Activated CD4-positive, alpha-beta T cell treated with anti-CD3 and anti-CD28 coated beads for 24 hours (primary cell): ENCODE data around the gene JAKMIP2.

Source experiments
- DNase-seq, 2 donors: peaks; one replicate each; pipeline ENCODE4 v3.0.0-alpha.2; 2020; ENCODE audit warnings: low read depth in 2 of 2

The JAKMIP2 gene

GRCh38 chr5:147788023-147788422, 5.5 kb upstream of the JAKMIP2 start:
- DNase-seq, result no peak

- no peak for DNase-seq
Measured at GRCh38 chr5:147786142-147786541, 3.6 kb upstream of the JAKMIP2 start.

GRCh38 chr5:147784146-147784987, 1.8 kb upstream of the JAKMIP2 start:
- no peak for DNase-seq

DNA sequence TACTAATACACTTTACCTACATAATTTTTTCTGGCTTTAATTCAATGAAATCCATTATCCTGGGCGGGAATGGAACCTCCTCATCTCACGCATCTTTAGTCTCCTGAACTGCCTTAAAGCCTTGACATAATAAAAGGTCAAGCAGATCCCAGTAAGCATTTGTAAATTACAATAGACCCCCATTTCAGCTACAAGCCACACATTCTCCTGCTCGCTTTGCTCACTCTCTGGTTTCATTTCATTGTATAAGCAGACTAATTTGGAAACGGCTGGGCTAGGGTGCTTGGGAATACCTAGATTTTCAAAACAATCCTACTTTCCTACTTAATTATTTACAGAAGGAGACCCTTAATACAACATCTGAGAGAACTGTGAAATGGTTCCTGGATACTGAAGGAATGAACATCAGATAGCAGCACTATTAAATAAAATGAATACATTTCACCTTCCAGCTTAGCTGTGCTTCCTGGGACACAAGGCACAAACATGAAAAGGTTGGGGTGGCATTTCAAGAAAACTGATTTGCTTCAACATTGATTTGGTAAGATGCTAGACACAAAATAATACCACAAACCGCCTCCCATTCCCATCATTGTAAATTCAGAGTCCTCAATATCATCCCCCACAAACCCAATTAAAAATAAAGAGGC, 1.5 kb downstream of the JAKMIP2 start:
- DNase-seq, result no peak

DNA sequence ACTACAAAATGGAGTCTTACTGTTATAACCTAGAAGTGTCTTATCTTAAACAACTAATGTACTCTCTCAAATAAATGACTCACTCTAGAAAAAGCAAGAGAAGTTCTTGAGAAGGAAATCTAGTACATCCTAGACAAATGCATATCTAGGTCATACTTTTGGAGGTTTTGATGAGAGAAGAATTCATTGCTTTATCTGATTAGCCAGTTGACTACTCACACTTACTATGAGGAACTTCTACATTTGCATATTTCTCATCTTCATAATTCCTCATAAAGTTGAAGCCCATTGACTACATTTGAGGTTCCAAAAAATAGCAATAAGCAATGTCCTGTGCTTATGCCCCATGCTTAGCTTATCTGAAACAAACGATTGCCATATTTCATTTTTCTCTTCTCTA, 2.8 kb downstream of the JAKMIP2 start:
- DNase-seq, result no peak

GRCh38 chr5:147776989-147777388, 5.5 kb downstream of the JAKMIP2 start:
- no peak for DNase-seq

DNA sequence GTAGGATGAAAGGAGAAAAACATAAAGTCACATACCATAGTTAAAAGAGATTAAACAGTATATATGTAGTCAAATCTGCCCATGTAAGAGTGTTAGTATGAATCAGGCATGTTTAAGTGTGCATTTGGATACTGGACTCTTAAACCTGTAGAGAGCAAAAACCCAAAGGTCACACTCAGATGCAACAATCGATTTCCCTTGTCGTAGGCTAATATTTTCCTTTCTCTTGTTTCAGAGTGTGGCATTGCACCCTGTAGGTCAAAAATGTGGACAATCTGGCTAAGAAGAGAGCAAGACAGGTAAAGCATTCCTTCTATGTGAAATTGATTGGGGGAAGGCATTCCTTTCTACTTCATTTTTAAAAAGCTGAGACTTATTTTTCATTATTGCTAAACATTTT, 8.9 kb downstream of the JAKMIP2 start:
- no peak for DNase-seq

GRCh38 chr5:147773139-147773538, 9.4 kb downstream of the JAKMIP2 start:
- DNase-seq, result no peak

DNA sequence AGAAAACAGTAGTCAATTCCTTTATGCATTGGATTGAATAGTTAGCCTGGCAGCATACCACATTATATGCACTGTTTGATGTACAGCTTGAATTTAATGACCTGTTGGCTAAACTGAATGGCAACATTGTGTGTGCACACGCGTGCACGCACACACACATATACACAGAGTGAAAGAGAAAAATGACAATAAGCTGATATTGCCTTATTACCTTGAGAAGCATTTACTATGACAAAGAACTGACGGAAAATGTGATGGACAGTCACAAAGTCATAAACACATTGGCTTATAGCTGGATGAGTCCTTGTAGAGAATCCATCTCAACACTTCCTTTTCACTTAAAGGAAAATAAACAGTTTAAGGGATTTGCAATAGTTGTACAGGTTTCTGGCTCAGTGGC, 15.5 kb downstream of the JAKMIP2 start:
- no peak for DNase-seq

DNA sequence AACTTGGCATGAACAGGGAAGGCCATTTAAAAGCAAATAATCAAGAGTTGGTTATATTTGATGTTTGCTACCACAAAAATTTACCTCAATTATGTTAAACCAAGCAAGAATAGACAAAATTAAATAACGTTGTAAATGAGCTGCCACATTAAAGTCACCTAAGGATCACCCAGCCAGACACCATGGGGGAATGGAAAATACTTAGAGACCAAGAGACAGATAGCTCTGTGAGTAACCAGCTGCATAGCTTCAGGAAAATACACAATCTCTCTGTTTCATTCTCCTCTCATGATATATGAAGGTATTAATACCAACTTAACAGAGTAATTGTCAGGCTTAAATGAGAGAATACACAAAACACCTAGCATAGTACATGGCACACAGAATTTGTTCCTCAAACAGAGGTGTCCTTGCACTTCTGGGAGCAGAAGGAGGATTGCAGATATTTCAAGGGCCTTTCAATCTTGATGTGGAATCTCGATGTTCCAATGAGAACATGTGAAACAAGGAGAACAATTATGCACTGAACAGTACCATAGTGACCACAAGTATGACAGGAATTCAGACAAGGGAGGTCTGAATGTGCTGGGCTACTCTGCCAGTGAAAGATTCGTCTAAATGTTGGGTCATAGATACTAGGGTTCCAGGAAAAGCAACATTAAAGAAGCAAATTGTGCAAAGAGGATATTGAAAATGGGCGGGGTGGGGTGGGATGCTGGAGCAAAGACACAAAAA, 18.6 kb downstream of the JAKMIP2 start:
- no peak for DNase-seq

DNA sequence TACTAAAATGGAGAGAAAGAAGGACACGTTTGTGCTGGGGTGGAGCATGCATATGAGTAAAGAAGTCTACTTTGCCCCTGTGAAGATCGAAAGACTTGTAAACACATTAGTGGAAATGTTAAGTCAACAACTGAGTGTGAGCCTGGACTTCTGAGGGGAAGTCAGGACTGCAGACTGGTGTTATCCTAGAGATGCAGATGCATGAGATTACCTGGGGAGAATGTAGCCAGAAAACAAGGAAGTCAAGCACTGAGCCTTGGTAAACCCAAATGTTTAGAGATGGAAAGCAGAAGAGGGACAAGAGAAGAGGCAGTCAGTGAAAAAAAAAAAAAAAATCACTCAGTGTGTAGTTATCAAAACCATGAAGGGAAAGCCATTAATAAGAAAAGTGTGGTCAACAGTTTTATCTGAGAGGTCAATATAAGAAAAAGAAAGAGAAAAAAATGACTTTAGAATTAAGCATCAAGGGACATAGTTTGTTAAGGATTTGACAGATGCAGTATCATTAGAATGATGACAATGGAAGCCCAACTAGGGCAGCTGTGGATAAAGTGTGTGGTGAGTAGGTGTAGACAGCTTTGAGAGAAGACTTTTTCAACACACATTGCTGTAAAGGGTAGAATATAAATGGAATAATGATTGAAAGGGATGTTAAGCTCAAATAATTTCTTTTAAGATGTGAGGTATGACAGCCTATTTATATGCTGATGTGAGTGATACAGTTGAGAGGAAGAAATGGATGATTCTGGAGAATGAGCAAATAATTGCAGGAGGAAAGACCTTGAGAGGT, 22.2 kb downstream of the JAKMIP2 start:
- no peak for DNase-seq

GRCh38 chr5:147759441-147759840, 23.1 kb downstream of the JAKMIP2 start:
- no peak for DNase-seq

GRCh38 chr5:147756566-147756965, 26.0 kb downstream of the JAKMIP2 start:
- no peak for DNase-seq

DNA sequence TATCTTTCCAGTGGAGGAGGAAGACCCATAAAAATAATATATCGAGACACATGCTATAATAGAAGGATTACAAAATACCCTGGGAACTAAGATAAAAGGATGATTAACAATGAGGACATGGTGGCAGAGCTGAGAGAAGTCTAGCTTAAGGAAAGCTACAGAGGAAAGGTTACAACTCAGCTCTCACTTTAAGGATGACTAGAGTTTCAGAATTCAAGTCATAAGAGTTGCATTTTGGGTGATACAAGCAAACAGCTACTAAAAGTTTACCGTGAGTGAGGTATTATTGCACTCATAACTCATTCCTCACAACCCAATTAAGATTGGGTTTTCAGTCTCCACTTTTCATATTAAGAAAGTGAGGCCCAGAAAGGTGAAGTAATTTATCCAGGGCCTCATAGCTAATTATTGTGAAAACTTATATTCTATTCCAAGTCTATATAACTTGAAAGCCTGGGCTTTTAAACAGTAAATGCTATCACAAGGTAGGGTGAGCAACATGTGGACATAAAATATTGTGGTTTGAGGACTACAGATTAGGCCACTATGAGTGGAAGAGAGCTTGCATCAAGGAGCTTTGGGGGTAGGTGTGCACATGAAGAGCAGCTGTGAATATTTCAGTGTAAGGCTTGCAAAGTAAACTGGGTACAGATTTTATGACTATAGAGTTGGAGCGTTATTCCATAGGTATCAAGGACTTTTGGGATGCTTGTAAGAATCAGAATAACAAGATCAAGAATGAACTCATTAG, 28.0 kb downstream of the JAKMIP2 start:
- DNase-seq, result no peak

- DNase-seq, result no peak
Measured at GRCh38 chr5:147753765-147754164, 28.8 kb downstream of the JAKMIP2 start.

DNA sequence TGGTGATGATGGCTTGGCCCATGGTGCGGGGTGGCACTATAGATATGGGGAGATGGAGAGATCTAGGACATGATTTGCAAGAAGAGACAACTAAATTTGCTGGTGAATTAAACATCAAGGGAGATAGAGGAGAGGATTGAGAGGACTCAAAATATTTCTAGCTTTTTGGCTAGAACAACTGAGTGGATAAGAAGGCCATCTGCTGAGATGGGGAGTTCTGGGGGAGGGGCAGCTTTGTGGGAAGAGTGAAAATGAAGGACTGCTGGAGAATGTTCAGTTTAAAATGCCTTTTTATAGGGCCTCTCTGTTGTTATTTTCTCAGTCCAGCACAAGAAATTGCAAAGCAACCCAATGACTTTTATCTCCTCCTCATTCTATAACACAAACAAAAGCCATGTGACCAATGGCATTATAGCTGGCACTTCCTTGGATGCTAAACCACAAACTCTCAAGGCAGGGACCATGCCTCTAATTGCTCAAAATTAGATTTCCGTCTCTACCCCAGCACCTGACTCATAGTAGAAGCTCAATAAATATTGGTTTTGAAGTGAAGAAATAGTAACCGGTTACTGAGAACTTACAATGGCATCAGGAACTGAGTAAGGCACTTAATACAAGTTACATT, 29.8 kb downstream of the JAKMIP2 start:
- DNase-seq, result no peak

DNA sequence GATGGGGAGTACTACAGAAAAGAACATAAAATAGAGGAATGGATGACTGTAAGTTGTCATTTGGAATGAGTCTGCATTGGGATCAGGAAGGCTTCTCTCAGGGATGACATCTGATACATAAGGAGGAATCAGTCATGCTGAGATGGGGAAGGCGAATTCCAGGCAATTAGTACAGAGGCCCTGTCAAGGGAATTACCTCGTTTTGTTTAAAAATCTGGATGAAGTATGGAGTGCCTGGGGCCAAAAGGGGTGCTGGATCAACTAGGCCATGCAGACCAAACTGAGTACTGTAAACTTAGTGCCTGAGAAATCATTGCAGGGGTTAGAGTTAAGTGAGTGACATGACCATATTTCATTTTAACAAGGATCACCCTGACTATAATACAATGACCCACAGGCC, 30.5 kb downstream of the JAKMIP2 start:
- no peak for DNase-seq

DNA sequence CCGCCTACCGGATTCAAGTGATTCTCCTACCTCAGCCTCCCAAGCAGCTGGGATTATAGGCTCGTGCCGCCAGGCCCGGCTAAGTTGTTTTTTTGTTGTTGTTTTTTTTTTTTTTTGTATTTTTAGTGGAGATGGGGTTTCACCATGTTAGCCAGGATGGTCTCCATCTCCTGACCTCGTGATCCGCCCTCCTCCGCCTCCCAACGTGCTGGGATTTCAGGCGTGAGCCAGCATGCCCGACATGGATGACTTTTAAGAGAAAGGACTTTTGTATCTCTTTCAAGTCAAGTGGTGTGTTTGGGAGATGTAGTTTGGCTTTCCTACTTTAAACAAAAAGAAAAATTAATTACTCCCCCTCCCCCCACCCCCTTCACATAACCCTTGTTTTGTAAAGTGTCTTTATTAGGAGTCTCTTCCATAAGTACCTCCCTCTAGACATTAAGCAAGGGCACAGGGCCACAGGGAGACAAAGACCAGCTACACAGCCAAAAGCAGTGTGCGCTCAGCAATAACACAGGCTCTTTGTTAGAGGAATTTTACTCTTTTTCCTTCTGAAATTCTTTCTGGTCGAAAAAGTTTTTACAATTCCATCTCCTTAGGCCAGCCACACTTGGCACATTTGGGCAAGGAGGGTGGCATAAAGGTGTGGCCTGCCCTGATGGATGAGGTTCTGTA, 31.2 kb downstream of the JAKMIP2 start:
- DNase-seq, result no peak

- DNase-seq, result no peak
Measured at GRCh38 chr5:147750065-147750464, 32.5 kb downstream of the JAKMIP2 start.

- no peak for DNase-seq
Measured at GRCh38 chr5:147748590-147748989, 33.9 kb downstream of the JAKMIP2 start.
